Measurements from ENCODE around the gene ZFYVE28.
A peak's percentile ranks its signal among the peaks of the same experiment; 100 is the strongest.

The ZFYVE28 gene

DNA sequence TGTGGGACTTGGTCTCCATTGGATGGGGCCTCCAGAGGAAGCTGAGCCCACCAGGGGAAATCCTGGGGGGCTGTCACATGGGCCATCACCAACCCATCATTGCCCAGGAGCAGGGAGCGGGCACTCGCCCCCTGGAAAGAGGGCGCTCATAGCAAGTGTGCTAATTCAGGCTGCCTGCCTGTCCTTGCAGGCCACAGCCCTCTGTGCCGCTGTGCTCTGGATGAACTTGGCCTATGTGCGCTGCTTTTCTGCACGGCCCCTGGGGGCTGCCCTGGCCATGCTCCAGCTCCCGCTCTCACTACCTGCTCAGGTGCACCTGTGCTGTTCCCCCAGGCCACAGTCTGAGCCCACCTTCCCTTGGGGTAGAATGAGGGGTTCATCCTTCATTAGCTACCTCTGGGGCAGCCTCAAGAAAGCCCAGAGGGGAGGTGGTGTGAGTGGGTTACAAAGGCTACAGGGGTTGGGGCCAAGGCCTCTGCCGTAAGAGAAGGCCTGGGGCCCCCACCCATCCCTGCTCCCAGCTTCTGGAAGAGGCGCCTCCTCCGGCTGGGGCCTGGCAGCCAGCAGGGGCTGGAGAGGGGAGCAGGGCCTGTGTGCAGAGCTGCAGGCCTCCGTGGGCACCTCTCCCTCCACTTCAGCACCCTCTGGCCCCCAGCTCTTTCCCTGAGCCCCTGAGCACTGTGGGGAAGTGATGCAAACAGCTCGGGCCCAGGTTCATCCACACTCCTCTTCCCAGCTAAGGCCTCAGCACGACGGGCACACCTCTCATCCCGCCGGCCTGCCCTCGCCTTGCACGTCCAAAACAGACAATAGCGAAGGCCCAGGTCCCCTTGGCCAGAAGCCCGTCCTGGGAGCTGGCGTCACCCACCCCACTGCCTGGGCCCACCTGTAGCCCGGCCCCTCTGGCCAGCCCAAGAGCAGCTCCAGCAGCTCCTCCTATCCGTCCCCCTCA, 9.2 kb upstream of the ZFYVE28 start:
- no peak for DNase-seq

DNA sequence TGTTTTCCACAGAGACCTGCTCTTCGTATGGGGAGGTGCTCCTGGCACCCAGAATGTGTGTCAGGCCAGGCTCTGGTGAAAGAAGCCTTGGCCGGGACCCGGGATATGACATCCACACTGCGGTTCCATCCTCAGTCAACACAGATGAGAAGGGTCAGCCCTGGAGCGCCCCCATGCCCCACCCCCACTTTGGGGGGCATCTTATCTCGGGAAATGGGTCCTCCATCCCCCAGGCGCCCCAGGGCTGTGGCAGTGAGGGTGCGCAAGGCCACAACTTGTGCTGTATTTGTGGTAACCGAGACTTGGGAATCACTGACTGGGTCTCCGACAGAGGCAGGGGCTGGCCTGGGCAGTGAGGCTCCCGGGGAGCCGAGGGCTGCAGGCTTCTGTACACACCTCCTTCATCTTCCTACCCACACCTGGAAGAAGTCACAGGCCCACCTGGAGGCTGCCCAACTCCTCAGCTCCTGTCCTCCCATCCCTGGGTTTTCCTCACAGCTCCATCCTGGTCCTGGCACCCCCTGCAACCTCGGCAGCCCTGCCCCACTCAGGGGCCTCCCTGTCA, 8.3 kb upstream of the ZFYVE28 start:
- DNase-seq = no peak

GRCh38 chr4:2426069-2426397, 7.6 kb upstream of the ZFYVE28 start:
- no peak for DNase-seq

GRCh38 chr4:2425386-2426068, 7.1 kb upstream of the ZFYVE28 start:
- DNase-seq = no peak

GRCh38 chr4:2424581-2424980, 6.1 kb upstream of the ZFYVE28 start:
- no peak for DNase-seq

GRCh38 chr4:2423695-2424094, 5.2 kb upstream of the ZFYVE28 start:
- DNase-seq = no peak

GRCh38 chr4:2423066-2423465, 4.6 kb upstream of the ZFYVE28 start:
- no peak for DNase-seq

GRCh38 chr4:2421928-2422327, 3.5 kb upstream of the ZFYVE28 start:
- no peak for DNase-seq

GRCh38 chr4:2419814-2420213, 1.4 kb upstream of the ZFYVE28 start:
- no peak for DNase-seq

- DNase-seq = peak; percentile 84
Observed at GRCh38 chr4:2418650-2419571, 466 bp upstream of the ZFYVE28 start, which contains the start of gene CFAP99. CFAP99 (plus strand) TSS chr4:2418955.

DNA sequence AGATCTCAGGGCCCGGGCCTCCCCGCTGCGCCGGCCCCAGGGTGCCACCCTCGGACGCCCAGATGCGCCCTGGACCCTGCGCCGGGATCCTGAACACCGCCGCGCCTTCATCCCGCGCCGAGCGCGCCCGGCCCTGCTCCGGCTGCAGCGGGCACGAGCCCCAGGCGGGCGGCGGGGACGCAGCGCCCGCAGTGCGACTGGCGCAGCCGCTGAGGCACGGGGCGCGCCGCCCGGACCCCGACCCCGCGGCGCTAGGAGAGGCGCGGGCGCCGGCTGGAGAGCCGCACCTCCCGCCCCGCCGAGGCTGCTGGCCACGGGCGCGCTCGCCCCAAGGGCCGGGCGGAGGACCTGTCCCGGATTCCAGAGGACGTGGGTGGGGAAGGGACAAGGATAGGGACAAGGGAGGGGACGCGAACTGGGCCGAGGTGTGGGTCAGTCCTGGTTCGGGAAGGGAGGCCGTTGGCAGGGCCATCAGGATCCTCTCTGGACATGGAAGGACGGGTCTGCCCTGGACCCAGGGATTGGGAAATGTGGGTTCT, 1.1 kb downstream of the ZFYVE28 start:
- DNase-seq = no peak

- no peak for DNase-seq
Observed at GRCh38 chr4:2416564-2417225, 1.8 kb downstream of the ZFYVE28 start.

GRCh38 chr4:2415881-2416563, 2.4 kb downstream of the ZFYVE28 start:
- no peak for DNase-seq

DNA sequence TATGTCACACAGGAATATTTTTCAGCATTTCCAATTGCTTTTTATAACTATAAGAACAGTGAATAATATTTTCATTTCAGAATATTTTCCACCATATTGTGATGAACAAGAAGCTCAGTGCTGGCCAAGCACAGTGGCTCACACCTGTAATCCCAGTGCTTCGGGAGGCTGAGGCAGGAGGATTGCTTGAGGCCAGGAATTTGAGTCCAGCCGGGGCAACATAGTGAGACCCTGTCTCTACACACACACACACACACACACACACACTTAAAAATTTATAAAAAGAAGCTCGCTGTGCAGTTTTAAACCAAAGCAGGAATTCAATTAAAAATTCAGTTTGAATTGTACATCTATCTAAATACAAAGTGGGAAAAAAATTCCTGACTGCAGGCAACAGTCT, 3.2 kb downstream of the ZFYVE28 start:
- DNase-seq = no peak

- no peak for DNase-seq
Observed at GRCh38 chr4:2413821-2414610, 4.4 kb downstream of the ZFYVE28 start.

- DNase-seq = no peak
Observed at GRCh38 chr4:2412885-2413716, 5.3 kb downstream of the ZFYVE28 start.

DNA sequence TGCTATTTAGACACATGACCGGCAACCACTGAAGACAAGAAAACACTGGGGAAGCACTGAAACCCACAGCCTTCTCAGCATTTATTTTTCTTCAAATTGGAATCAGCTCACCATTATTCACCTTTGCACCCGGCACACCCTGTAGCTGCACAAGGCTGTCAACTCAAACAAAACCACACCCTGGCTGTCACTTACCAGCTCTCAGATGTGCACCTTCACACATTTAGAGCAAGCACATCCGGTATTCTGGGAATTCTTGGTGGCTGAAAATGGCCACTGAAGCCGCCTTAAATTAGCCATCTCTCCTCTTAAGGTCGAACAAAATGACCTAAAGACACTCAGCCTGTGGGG, 5.9 kb downstream of the ZFYVE28 start:
- no peak for DNase-seq

GRCh38 chr4:2411786-2412510, 6.5 kb downstream of the ZFYVE28 start:
- no peak for DNase-seq

- no peak for DNase-seq
Observed at GRCh38 chr4:2409381-2409783, 9.1 kb downstream of the ZFYVE28 start.

Data from NCI-H2171 (cell line).